ENCODE data around the gene RFNG.

The RFNG gene

GRCh38 chr17:82017612-82018151, 33.9 kb downstream of the RFNG start:
- in situ Hi-C loops (cut with MboI; ENCODE audit: low sequenced_read_pairs) = no loop called here

GRCh38 chr17:82016875-82017459, 34.6 kb downstream of the RFNG start:
- in situ Hi-C loops (cut with MboI; ENCODE audit: low sequenced_read_pairs) = no loop called here

GRCh38 chr17:82016061-82016874, 35.3 kb downstream of the RFNG start:
- in situ Hi-C loops (cut with MboI; ENCODE audit: low sequenced_read_pairs) = no loop called here

GRCh38 chr17:82015311-82015971, 36.2 kb downstream of the RFNG start:
- in situ Hi-C loops (cut with MboI; ENCODE audit: low sequenced_read_pairs) = no loop called here

- in situ Hi-C loops (cut with MboI; ENCODE audit: low sequenced_read_pairs) = no loop called here
Measured at GRCh38 chr17:82014971-82015310, 36.7 kb downstream of the RFNG start.

- in situ Hi-C loops (cut with MboI; ENCODE audit: low sequenced_read_pairs) = no loop called here
Measured at GRCh38 chr17:82014432-82014831, 37.2 kb downstream of the RFNG start.

GRCh38 chr17:82013772-82014321, 37.8 kb downstream of the RFNG start:
- in situ Hi-C loops (cut with MboI; ENCODE audit: low sequenced_read_pairs) = no loop called here

GRCh38 chr17:82013341-82013740, 38.3 kb downstream of the RFNG start:
- in situ Hi-C loops (cut with MboI; ENCODE audit: low sequenced_read_pairs) = no loop called here

GRCh38 chr17:82012640-82013295, 38.8 kb downstream of the RFNG start:
- in situ Hi-C loops (cut with MboI; ENCODE audit: low sequenced_read_pairs) = no loop called here

GRCh38 chr17:82012261-82012639, 39.4 kb downstream of the RFNG start:
- in situ Hi-C loops (cut with MboI; ENCODE audit: low sequenced_read_pairs) = no loop called here

GRCh38 chr17:82011617-82012187, 39.9 kb downstream of the RFNG start:
- in situ Hi-C loops (cut with MboI; ENCODE audit: low sequenced_read_pairs) = no loop called here

GRCh38 chr17:82010575-82011525, 40.8 kb downstream of the RFNG start:
- in situ Hi-C loops (cut with MboI; ENCODE audit: low sequenced_read_pairs) = no loop called here

- in situ Hi-C loops (cut with MboI; ENCODE audit: low sequenced_read_pairs) = no loop called here
Measured at GRCh38 chr17:82009413-82009812, 42.2 kb downstream of the RFNG start.

- in situ Hi-C loops (cut with MboI; ENCODE audit: low sequenced_read_pairs) = no loop called here
Measured at GRCh38 chr17:82008941-82009405, 42.6 kb downstream of the RFNG start.

- in situ Hi-C loops (cut with MboI; ENCODE audit: low sequenced_read_pairs) = no loop called here
Measured at GRCh38 chr17:82008258-82008940, 43.2 kb downstream of the RFNG start.

- in situ Hi-C loops (cut with MboI; ENCODE audit: low sequenced_read_pairs) = no loop called here
Measured at GRCh38 chr17:82007495-82008257, 43.9 kb downstream of the RFNG start.

GRCh38 chr17:82007228-82007494, 44.5 kb downstream of the RFNG start:
- in situ Hi-C loops (cut with MboI; ENCODE audit: low sequenced_read_pairs) = no loop called here

- in situ Hi-C loops (cut with MboI; ENCODE audit: low sequenced_read_pairs) = no loop called here
Measured at GRCh38 chr17:82006468-82007227, 45.0 kb downstream of the RFNG start.
